Iris pigment epithelial cell (primary cell): ENCODE measurements around the gene BMX.

Experiments
- DNase-seq: peaks from one replicate; pipeline ENCODE4 v3.0.0-alpha.2; 2011; ENCODE audit warnings: low read depth

Gene BMX

GRCh38 chrX:15500497-15500966 lies at the start of gene BMX:
Gene BMX (plus strand): TSS chrX:15500807. CDS start chrX:15508354, 7,547 bp downstream.
- no peak for DNase-seq

GRCh38 chrX:15451913-15452312 lies 48.7 kb upstream of the BMX start:
- DNase-seq: no peak

GRCh38 chrX:15464704-15465103 lies 35.9 kb upstream of the BMX start:
- DNase-seq: no peak

GRCh38 chrX:15465347-15465746 lies 35.3 kb upstream of the BMX start:
- DNase-seq: peak; percentile 9

- DNase-seq: peak; percentile 47
Observed at GRCh38 chrX:15465896-15466651, 34.5 kb upstream of the BMX start.

- peak; percentile 57 for DNase-seq
Observed at GRCh38 chrX:15468036-15468435, 32.6 kb upstream of the BMX start.

- no peak for DNase-seq
Observed at GRCh38 chrX:15469613-15470012, 31.0 kb upstream of the BMX start.

GRCh38 chrX:15471028-15471427 lies 29.6 kb upstream of the BMX start:
- peak; percentile 66 for DNase-seq

- no peak for DNase-seq
Observed at GRCh38 chrX:15472531-15472930, 28.1 kb upstream of the BMX start.

- no peak for DNase-seq
Observed at GRCh38 chrX:15474028-15474427, 26.6 kb upstream of the BMX start.

- no peak for DNase-seq
Observed at GRCh38 chrX:15475021-15475420, 25.6 kb upstream of the BMX start.

- no peak for DNase-seq
Observed at GRCh38 chrX:15475486-15475885, 25.1 kb upstream of the BMX start.

GRCh38 chrX:15483891-15484290 lies 16.7 kb upstream of the BMX start:
- DNase-seq: no peak

GRCh38 chrX:15492469-15492868 lies 8.1 kb upstream of the BMX start:
- no peak for DNase-seq

GRCh38 chrX:15493118-15493962 lies 7.3 kb upstream of the BMX start, which contains the start of gene PIR:
Gene PIR (minus strand): TSS chrX:15493333. CDS start chrX:15491257, 2,076 bp downstream.
- peak; percentile 81 for DNase-seq

- no peak for DNase-seq
Observed at GRCh38 chrX:15495801-15496200, 4.8 kb upstream of the BMX start.

- DNase-seq: no peak
Observed at GRCh38 chrX:15496824-15497223, 3.8 kb upstream of the BMX start.

GRCh38 chrX:15497865-15498264 lies 2.7 kb upstream of the BMX start:
- peak; percentile 36 for DNase-seq

- no peak for DNase-seq
Observed at GRCh38 chrX:15498741-15499140, 1.9 kb upstream of the BMX start.

GRCh38 chrX:15499976-15500375 lies 631 bp upstream of the BMX start:
- no peak for DNase-seq

GRCh38 chrX:15501506-15501905 lies 899 bp downstream of the BMX start:
- no peak for DNase-seq

GRCh38 chrX:15504661-15505060 lies 4.1 kb downstream of the BMX start:
- no peak for DNase-seq

- DNase-seq: no peak
Observed at GRCh38 chrX:15505101-15505500, 4.5 kb downstream of the BMX start.
